GM21360 (cell line): ENCODE data around the gene DNAI7.

ENCODE experiments used
- ATAC-seq: cut with Tn5 transposase; IDR thresholded peaks from one replicate; pipeline ENCODE4 v1.9.1; 2021; ENCODE audit warnings: mild to moderate bottlenecking, moderate library complexity; ENCODE audit not compliant: unreplicated experiment

The DNAI7 gene

DNA sequence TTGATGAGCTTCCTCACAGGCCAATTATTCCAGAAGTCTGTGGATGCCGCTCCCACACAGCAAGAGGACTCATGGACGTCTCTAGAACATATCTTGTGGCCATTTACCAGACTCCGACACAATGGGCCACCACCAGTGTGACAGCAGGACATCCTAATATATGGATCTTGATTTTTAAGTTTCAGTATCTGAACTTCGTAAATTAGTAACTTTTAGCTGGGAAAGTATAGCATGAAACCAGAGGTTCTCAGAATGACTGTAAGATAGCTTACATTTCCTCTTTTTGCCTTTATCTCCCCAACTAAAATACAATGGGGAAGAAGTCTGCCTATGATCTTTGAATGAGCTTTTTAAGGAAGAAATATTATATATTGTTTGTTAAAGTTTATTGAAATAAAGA lies 87.0 kb downstream of the DNAI7 start:
- peak; percentile 90 for ATAC-seq

DNA sequence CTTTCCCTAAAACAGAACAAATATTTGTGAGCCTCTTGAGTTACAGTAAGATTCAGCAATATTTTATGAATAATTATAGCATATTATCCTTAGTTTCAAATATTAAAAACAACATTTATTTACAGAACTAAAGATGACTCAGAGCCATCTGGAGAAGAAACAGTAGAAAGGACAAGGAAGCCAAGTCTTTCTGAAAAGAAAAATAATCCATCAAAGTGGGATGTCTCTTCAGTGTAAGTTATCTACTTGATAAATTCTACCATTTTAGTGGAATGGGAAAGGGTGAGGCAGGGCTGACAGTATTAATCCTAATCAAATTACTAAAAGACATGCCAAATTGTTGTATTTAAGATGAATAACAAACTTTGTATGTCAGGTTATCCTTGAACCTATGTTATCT lies 88.1 kb downstream of the DNAI7 start:
- ATAC-seq, result no peak

GRCh38 chr12:25102402-25102801 lies 92.6 kb downstream of the DNAI7 start:
- no peak for ATAC-seq

- peak; percentile 67 for ATAC-seq
Observed at GRCh38 chr12:25101092-25101445, 93.9 kb downstream of the DNAI7 start.

DNA sequence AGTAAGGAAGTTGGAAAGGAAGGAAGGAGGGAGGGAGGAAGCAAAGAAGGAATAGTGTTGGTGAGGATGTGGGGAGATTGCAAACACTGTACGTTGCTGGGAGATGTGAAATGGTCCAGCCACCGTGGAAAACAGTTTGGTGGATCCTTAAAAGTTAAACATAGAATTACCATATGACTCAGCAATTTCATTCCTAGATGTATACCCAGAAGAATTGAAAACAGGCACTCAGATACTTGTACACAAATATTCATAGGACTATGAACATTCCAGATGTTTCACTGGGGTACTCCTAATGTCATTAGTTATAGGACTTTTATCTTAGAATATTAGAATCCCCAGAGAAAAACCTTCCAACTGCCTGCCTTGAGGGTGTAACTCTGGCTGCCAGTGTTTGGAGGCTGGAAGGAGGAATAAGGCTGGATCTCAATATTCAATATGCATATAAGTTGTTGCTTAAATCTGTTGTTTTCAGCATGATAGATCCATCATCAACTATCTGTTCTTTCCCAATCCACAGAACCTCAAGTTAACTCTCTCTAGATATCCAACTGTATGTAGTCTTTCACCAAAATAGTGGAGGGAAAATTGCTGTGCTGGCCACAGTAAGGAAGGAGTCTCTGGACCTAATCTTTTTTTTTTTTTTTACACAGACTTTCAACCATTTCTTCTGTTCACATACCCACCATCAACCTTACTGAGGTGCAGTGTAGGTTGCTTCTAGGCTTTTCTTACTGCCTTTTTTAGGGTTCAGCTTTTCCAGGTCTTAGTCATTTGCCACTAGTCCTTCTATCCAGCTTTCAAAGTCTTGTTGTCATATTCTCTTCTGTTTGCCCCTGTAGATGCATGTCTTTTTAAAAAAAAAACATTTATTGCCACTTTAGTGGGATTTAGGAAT lies 94.5 kb downstream of the DNAI7 start:
- peak; percentile 59 for ATAC-seq

- ATAC-seq, result no peak
Observed at GRCh38 chr12:25099010-25099409, 96.0 kb downstream of the DNAI7 start.

- no peak for ATAC-seq
Observed at GRCh38 chr12:25089738-25090137, 105.2 kb downstream of the DNAI7 start.

- ATAC-seq, result no peak
Observed at GRCh38 chr12:25087596-25087995, 107.4 kb downstream of the DNAI7 start.

GRCh38 chr12:25084816-25085215 lies 110.1 kb downstream of the DNAI7 start:
- ATAC-seq, result no peak

DNA sequence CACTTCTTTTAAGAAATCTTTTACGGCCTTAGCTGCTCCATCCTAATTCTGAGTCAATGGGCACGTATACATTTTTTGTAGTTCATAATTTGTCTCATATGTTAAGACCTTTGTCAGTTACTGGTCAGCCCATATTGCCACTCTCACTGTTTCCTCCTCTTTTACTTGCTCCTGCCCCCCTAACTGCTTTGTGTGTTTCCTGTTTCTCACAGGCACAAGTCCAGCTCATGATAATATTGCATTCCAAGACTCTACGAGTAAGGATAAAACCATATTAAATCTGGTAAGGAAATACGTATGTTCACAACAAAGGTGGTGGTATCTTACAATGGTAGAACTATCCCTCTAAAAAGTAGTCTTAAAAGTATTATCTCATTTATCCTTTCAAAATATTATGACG lies 111.7 kb downstream of the DNAI7 start:
- ATAC-seq, result no peak

DNA sequence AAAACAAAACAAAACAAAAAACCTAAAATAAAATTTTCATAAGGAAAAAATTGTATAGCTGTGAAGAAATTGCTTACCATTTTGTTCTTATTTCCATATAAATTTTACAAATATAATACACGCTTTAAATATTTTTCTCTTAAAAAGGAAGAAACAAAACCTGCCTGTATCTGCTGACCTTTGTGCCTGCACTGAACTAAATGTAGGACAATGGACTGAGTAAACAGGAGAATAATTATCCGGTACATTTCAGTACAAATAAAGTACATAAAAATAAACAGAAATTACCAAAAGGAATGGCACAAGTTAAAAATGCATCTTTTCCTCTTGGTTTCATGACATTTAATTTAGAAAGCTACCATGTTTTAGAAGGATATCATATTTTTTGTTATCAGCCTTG lies 112.3 kb downstream of the DNAI7 start:
- no peak for ATAC-seq

DNA sequence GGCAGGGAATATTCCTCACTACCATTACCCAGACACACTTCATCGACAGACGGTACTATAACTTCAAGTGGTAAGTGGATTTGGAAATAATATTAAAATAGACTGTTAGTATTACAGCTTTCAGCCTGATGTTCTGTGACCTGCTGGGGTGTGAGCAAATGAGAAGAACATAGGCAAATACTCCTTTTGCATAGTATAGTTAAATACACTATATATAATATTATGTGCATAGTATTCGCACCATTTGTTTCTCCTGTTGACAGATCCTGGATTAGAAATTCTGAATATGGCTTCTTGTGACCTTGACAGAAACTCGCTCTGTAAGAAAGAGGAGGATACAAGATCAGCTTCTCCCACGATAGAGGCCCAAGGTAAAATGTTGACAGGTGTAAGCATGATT lies 115.6 kb downstream of the DNAI7 start:
- ATAC-seq, result no peak

GRCh38 chr12:25074954-25075353 lies 120.0 kb downstream of the DNAI7 start:
- ATAC-seq, result peak; percentile 62

- ATAC-seq, result no peak
Observed at GRCh38 chr12:25074113-25074512, 120.8 kb downstream of the DNAI7 start.

GRCh38 chr12:25072906-25073650 lies 121.9 kb downstream of the DNAI7 start:
- no peak for ATAC-seq

- ATAC-seq, result no peak
Observed at GRCh38 chr12:25071366-25071765, 123.6 kb downstream of the DNAI7 start.

DNA sequence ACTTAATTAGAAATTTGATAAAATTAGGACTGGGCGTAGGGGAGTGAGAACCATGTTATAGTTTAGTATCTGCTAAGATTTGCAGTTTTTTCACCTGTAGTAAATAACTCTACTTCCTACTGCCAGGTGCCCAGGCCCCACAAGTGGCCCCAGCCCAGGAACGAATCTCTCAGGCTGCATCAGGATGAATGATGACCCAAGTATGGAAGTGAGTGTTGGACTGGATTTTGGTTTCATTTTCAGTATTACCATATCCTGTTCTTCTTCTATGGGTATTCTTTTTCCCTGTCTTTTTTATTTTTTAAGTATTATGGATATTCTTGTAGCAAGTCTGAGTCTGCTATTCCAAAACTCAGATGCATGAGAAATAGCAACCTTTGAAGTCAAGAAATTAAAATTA lies 125.7 kb downstream of the DNAI7 start:
- ATAC-seq, result no peak

DNA sequence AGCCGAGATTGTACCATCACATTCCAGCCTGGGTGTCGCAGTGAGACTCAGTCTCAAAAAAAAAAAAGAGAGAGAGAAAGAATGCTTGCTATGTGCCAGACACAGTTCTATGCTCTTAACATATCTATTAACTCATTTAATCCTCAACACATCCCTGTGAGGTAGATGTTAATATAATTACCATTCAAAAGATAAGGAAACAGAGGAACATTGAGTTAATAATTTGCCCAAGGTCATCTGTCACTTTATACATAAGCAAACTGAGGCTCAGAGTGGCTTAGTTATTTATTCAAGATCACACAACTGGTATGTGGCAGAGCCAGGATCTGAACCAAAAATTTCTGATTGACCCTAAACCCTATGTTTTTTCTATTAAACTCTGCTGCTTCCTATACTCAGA lies 129.9 kb downstream of the DNAI7 start:
- ATAC-seq, result no peak

DNA sequence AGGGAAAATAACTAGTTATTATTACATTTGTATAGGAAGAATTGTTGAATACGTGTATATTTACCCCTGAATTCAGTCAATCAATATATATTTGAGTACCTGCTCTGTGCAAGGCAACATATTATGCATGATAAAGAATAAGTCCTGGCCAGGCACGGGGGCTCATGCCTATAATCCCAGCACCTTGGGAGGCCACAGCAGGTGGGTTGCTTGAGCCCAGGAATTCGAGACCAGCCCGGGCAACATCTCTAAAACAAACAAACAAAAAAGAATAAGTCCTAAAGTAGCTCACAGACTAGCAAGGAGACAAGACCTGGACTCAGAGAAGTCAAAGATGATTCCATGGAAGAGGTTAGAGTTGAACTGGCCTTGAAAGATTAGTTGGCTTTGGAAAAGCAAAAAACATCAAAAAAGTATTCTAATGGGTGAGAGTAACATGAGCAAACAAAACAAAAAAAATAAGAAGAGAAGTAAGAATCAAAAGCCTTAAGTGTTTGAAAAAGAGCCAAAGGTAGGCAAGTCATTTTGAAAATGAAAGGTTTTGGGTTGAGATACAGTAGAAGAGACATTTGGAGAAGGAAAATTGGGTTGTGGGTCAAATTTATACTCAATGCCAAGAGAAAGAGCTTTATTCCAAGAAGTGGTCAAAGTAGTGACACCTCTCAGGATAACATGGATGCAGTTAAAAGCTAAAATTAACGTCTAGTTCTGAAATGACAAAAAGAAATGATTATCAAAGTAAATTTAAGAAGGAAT lies 130.9 kb downstream of the DNAI7 start:
- no peak for ATAC-seq

- peak; percentile 43 for ATAC-seq
Observed at GRCh38 chr12:25058658-25059058, 136.3 kb downstream of the DNAI7 start.
